CD4-positive, alpha-beta T cell (primary cell): ENCODE measurements around the gene SLC41A2. TPM values are rescaled to one million over a fixed set of nuclear protein-coding genes. Genes with fewer than 3 reads are reported as not detected.

Experiments
- ATAC-seq: fragments of 200-7000 bp; cut with Tn5 transposase; one replicate; pipeline ENCODE4 v1.10.0; 2022; ENCODE audit warnings: mild to moderate bottlenecking; ENCODE audit not compliant: poor library complexity
- CTCF ChIA-PET: fragments of 350-600 bp; sonication (Branson Sonifier 250); formaldehyde crosslinking; loops from one replicate; lab custom pipeline; 2021; ENCODE audit warnings: antibody characterized with exemption, inconsistent platforms; lab: Charles Lee
- POLR2A ChIA-PET: fragments of 350-600 bp; sonication (Branson Sonifier 250); formaldehyde crosslinking; loops from one replicate; lab custom pipeline; 2021; ENCODE audit warnings: antibody characterized with exemption, inconsistent platforms; lab: Charles Lee
- DNase-seq, 14 experiments: peaks; one replicate each; pipeline ENCODE4 v3.0.0-alpha.2; 2013 to 2020; ENCODE audit warnings: mixed read lengths in 2 of 14
- H3K27ac ChIP-seq, 2 donors: one replicate each; pipeline versions ENCODE4 v1.5.1 to v1.7.0; 2013; ENCODE audit warnings: low read length in 2 of 2, low read depth in 1 of 2, mild to moderate bottlenecking in 1 of 2
- H3K27me3 ChIP-seq, 2 experiments: 1 replicate in 1 of 2; 2 replicates in 1 of 2; pipeline versions ENCODE4 v1.6.1 to v1.7.0; 2013; ENCODE audit warnings: low read length in 2 of 2, control low read depth in 1 of 2, mild to moderate bottlenecking in 1 of 2, moderate library complexity in 1 of 2; ENCODE audit not compliant: insufficient read depth in 2 of 2, control insufficient read depth in 1 of 2
- H3K36me3 ChIP-seq: one replicate; pipeline ENCODE4 v1.6.1; 2013; ENCODE audit warnings: low read length, control low read depth; ENCODE audit not compliant: insufficient read depth
- H3K4me1 ChIP-seq: one replicate; pipeline ENCODE4 v1.6.1; 2013; ENCODE audit warnings: low read length, control low read depth; ENCODE audit not compliant: insufficient read depth
- H3K4me3 ChIP-seq: one replicate; pipeline ENCODE4 v1.5.1; 2013; ENCODE audit warnings: mild to moderate bottlenecking, low read length, moderate library complexity
- H3K9me3 ChIP-seq, 2 experiments: 1 replicate in 1 of 2; 2 replicates in 1 of 2; pipeline versions ENCODE4 v1.6.1 to v1.7.0; 2013; ENCODE audit warnings: low read length in 2 of 2, mild to moderate bottlenecking in 2 of 2, control low read depth in 1 of 2, moderate library complexity in 1 of 2; ENCODE audit not compliant: control insufficient read depth in 1 of 2, insufficient read depth in 1 of 2
- H3K27ac Mint-ChIP-seq: one replicate; pipeline ENCODE4 v1.8.0; 2020; ENCODE audit warnings: mixed read lengths
- H3K27me3 Mint-ChIP-seq: one replicate; pipeline ENCODE4 v1.8.0; 2021; ENCODE audit warnings: mixed read lengths
- H3K36me3 Mint-ChIP-seq: one replicate; pipeline ENCODE4 v1.8.0; 2021; ENCODE audit warnings: low read depth, mixed read lengths
- H3K4me1 Mint-ChIP-seq: one replicate; pipeline ENCODE4 v1.8.0; 2021; ENCODE audit warnings: low read depth, mixed read lengths
- H3K4me3 Mint-ChIP-seq: one replicate; pipeline ENCODE4 v1.8.0; 2020; ENCODE audit warnings: mild to moderate bottlenecking, mixed read lengths
- H3K9me3 Mint-ChIP-seq: one replicate; pipeline ENCODE4 v1.8.0; 2020; ENCODE audit warnings: mixed read lengths
- CTCF ChIP-seq: fragments of 200-600 bp; IDR thresholded peaks from one replicate; pipeline ENCODE4 v1.8.0; 2022; ENCODE audit warnings: antibody characterized with exemption, mild to moderate bottlenecking
- intact Hi-C, 2 experiments: fragments of 100-400 bp; cut with DNase I in 1 of 2; cut with micrococcal nuclease in 1 of 2; formaldehyde crosslinking; loops; one replicate each; pipeline versions ENCODE4 v1.15.1 to v1.9.0; 2023 to 2025; cut with DNase I, micrococcal nuclease
- total RNA-seq, 174 experiments: library from RNA in 2 of 174; stranded (reverse) in 2 of 174; gene quantifications; one replicate each; pipeline ENCODE4 v1.2.3 and lab custom pipeline; 2021 to 2026

The SLC41A2 gene
- total RNA-seq, 2 experiments from 2014 or later = 1.2 to 1.7 TPM

DNA sequence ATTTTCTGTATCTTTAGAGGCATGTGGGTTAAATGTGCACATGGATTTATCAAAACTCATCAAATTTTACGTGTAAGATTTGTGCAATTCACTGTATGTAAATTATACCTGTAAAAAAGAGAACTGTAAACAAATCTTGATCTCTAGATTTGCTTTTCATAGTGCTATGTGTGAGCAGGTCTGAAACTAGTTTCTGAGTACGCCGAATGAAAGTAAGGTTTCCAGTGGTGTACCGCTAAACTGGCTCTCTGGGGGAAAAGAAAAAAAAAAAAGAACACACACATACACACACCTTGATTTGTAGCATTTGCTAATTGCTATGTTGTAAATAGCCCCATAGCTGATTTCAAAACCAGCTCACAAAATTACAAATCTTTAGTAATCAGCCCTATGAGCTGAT, 8.6 kb upstream of the SLC41A2 start:
- no peak for ATAC-seq
- ChIA-PET POLR2A (interaction anchor here (1.2 kb wide), 1 partner anchor 8 kb away, joined by 3 read pairs; no protein-coding TSS in a partner anchor), CTCF (interaction anchor here (1.3 kb wide), 1 partner anchor 28 kb away, joined by 3 read pairs; no protein-coding TSS in a partner anchor)
- DNase-seq = no peak
- Histone ChIP-seq H3K36me3 (no peaks in the 10 kb centered on the region), H3K27ac (no peak overlapping the region), H3K9me3 (no peaks in the 10 kb centered on the region), H3K27me3 (no peaks in the 10 kb centered on the region), H3K4me3 (no peak overlapping the region), H3K4me1 (no peaks in the 10 kb centered on the region)
- Mint-ChIP-seq H3K4me1 (no peaks in the 10 kb centered on the region), H3K4me3 (no peak overlapping the region), H3K27ac (no peak overlapping the region), H3K9me3 (no peaks in the 10 kb centered on the region), H3K27me3 (peaks cover 29% of the 10 kb centered on the region), H3K36me3 (no peaks in the 10 kb centered on the region)
- TF ChIP-seq CTCF = no peak
- intact Hi-C loops = loop anchor here in 1 of 2 experiments (10.0 kb wide), 1 partner anchor 762 kb away; no protein-coding TSS in a partner anchor

- H3K4me1 ChIP-seq = no peaks in the 10 kb centered on the region
- no peak overlapping the region for H3K27ac ChIP-seq
- DNase-seq (no peak), ATAC-seq (no peak)
- TF ChIP-seq CTCF = no peak
- H3K9me3 Mint-ChIP-seq = no peaks in the 10 kb centered on the region
- no peak overlapping the region for H3K27ac Mint-ChIP-seq
- peaks cover 4% of the 10 kb centered on the region for H3K4me1 Mint-ChIP-seq
- H3K4me3 ChIP-seq = no peak overlapping the region
- H3K36me3 Mint-ChIP-seq = no peaks in the 10 kb centered on the region
- H3K27me3 Mint-ChIP-seq = peaks cover 29% of the 10 kb centered on the region
- intact Hi-C loops = loop anchor here in 1 of 2 experiments (5.0 to 10.0 kb wide), 2 partner anchors 77 to 760 kb away; no protein-coding TSS in a partner anchor
- ChIA-PET POLR2A (no interaction called here), CTCF (interaction anchor here (1.0 kb wide), 1 partner anchor 29 kb away, joined by 3 read pairs; no protein-coding TSS in a partner anchor)
- H3K36me3 ChIP-seq = no peaks in the 10 kb centered on the region
- H3K4me3 Mint-ChIP-seq = no peak overlapping the region
- H3K9me3 ChIP-seq = no peaks in the 10 kb centered on the region
- H3K27me3 ChIP-seq = no peaks in the 10 kb centered on the region
Observed at GRCh38 chr12:104964856-104965205, 6.7 kb upstream of the SLC41A2 start.

DNA sequence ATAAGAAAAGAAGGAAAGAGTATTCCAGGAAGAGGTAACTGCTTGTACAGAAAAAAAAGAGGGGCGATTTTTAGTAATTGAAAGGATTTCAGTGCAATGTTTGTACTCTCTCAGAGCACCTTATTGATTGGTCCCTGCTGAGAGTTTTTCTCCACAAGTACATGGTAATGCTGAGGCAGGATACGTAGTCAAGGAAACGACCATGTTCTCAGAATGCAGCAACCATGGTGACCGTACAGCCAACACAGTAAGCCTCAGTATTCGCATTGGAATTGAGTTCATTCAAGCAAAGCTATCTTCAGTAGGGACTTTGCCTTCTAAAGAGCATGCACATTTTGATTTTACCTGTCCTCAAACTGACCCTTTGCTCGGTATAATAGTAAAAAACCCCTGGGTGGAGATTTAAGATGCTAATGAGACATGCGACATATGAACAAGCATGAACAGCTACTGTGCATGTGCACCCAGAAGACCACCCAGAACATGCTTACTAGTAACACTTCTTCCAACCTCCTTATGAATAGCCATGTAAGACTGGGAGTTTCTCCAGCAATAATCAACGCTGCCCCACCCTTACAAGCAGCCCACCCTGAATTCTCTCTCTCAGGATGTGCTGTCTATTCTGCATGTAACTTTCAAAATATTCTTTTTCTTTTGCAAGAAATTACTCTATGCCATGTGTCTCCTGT, 6.2 kb upstream of the SLC41A2 start:
- POLR2A ChIA-PET = no interaction called here

More for the DNA sequence above, 6.2 kb upstream of the SLC41A2 start:
- Mint-ChIP-seq H3K27ac (no peak overlapping the region), H3K27me3 (peaks cover 29% of the 10 kb centered on the region), H3K9me3 (no peaks in the 10 kb centered on the region), H3K4me3 (no peak overlapping the region), H3K4me1 (peaks cover 5% of the 10 kb centered on the region), H3K36me3 (no peaks in the 10 kb centered on the region)
- peaks cover 2% of the 10 kb centered on the region for H3K4me1 ChIP-seq
- no peak overlapping the region for H3K4me3 ChIP-seq
- H3K27ac ChIP-seq = no peak overlapping the region
- no peaks in the 10 kb centered on the region for H3K9me3 ChIP-seq
- no peak for DNase-seq
- intact Hi-C loops = loop anchor here in 1 of 2 experiments (5.0 to 10.0 kb wide), 2 partner anchors 78 to 760 kb away; no protein-coding TSS in a partner anchor
- no peak for TF ChIP-seq CTCF
- H3K27me3 ChIP-seq = no peaks in the 10 kb centered on the region
- ATAC-seq = no peak
- CTCF ChIA-PET = interaction anchor here (1.0 kb wide), 1 partner anchor 28 kb away, joined by 3 read pairs; no protein-coding TSS in a partner anchor
- no peaks in the 10 kb centered on the region for H3K36me3 ChIP-seq
